OCI-LY3 (cell line): ENCODE measurements around the gene COG1.

Experiments
- H2AFZ ChIP-seq: fragments of 200-600, 300-600 bp; shearing (Covaris generic); 2 replicates; pipeline ENCODE4 v1.6.0; 2014; ENCODE audit warnings: antibody characterized with exemption, low read depth, low read length
- H3K27ac ChIP-seq: fragments of 200-600, 300-600 bp; sonication (generic); 2 replicates; pipeline ENCODE4 v1.5.1; 2014; ENCODE audit warnings: mild to moderate bottlenecking, low read length, moderate library complexity, mixed read lengths
- H3K27me3 ChIP-seq: fragments of 200-600, 300-600 bp; sonication (generic); 2 replicates; pipeline ENCODE4 v1.6.1; 2014; ENCODE audit warnings: low read depth, low read length, mixed read lengths
- H3K36me3 ChIP-seq: fragments of 200-600, 300-600 bp; sonication (generic); replicated peaks from 2 replicates; pipeline ENCODE3; 2014; ENCODE audit warnings: low read depth, low read length, mixed read lengths
- H3K4me1 ChIP-seq: fragments of 300-600, 200-600 bp; sonication (generic); 2 replicates; pipeline ENCODE4 v1.6.1; 2014; ENCODE audit warnings: low read length, mixed read lengths
- H3K4me2 ChIP-seq: fragments of 200-600, 300-600 bp; sonication (generic); 2 replicates; pipeline ENCODE4 v1.6.1; 2014; ENCODE audit warnings: low read length, mixed read lengths
- H3K4me3 ChIP-seq: fragments of 300-600, 200-600 bp; sonication (generic); 2 replicates; pipeline ENCODE4 v1.5.1; 2014; ENCODE audit warnings: antibody characterized with exemption, mild to moderate bottlenecking, low read length, moderate library complexity
- H3K79me2 ChIP-seq: fragments of 300-600, 200-600 bp; shearing (Covaris generic); 2 replicates; pipeline ENCODE4 v1.6.1; 2014; ENCODE audit warnings: mild to moderate bottlenecking, low read length, mixed read lengths
- H3K9ac ChIP-seq: fragments of 300-600, 200-600 bp; shearing (Covaris generic); 2 replicates; pipeline ENCODE4 v1.6.0; 2014; ENCODE audit warnings: mild to moderate bottlenecking, low read length, moderate library complexity
- H3K9me3 ChIP-seq: fragments of 200-600, 300-600 bp; shearing (Covaris generic); 2 replicates; pipeline ENCODE4 v1.6.1; 2014; ENCODE audit warnings: low read length, mixed read lengths; ENCODE audit not compliant: insufficient read depth
- H4K20me1 ChIP-seq: fragments of 200-600, 300-600 bp; sonication (generic); 2 replicates; pipeline ENCODE4 v1.6.1; 2016; ENCODE audit warnings: low read length, mixed read lengths; ENCODE audit not compliant: insufficient read depth
- EZH2phosphoT487 ChIP-seq: fragments of 200-600 bp; shearing (Covaris generic); IDR thresholded peaks from 2 replicates; pipeline ENCODE4 v1.6.1; 2018; ENCODE audit warnings: antibody characterized with exemption, mixed run types, low read depth
- TF ChIP-seq, protein P1 (sequence below): fragments of 200-600, 300-600 bp; sonication (generic); IDR thresholded peaks from 2 replicates; pipeline ENCODE4 v1.5.1; 2014; ENCODE audit warnings: antibody characterized with exemption, low read length, low read depth

The COG1 gene

DNA sequence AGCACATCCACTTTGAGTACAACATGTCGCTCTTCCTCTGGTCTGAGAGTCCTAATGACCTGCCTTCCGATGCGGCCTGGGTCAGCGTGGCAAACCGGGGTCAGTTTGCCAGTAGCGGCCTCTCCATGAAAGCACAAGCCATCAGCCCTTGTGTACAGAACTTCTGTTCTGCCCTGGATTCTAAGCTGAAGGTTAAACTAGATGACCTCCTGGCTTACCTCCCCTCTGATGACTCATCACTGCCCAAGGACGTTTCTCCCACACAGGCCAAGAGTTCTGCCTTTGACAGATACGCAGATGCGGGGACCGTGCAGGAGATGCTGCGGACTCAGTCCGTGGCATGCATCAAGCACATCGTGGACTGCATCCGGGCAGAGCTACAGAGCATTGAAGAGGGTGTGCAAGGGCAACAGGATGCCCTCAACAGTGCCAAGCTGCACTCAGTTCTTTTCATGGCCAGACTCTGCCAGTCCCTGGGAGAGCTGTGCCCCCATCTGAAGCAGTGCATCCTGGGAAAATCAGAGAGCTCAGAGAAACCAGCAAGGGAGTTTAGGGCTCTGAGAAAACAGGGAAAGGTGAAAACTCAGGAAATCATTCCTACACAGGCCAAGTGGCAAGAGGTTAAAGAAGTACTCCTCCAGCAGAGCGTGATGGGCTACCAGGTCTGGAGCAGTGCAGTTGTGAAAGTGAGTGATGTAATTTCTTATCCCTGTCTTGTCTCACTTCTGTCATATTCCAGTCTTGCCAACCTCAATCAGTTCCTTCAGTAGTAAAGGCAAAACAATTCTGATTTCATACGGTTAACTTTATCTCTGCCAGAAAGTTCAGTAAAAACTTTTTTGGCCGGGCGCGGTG lies 8.6 kb downstream of the COG1 start:
- H3K27ac ChIP-seq: no peak overlapping the region
- H2AFZ ChIP-seq: no peak overlapping the region
- H3K27me3 ChIP-seq: no peaks in the 10 kb centered on the region
- no peak overlapping the region for H3K9ac ChIP-seq
- H4K20me1 ChIP-seq: no peaks in the 10 kb centered on the region
- H3K36me3 ChIP-seq: peaks cover 78% of the 10 kb centered on the region
- TF ChIP-seq, protein P1, sequence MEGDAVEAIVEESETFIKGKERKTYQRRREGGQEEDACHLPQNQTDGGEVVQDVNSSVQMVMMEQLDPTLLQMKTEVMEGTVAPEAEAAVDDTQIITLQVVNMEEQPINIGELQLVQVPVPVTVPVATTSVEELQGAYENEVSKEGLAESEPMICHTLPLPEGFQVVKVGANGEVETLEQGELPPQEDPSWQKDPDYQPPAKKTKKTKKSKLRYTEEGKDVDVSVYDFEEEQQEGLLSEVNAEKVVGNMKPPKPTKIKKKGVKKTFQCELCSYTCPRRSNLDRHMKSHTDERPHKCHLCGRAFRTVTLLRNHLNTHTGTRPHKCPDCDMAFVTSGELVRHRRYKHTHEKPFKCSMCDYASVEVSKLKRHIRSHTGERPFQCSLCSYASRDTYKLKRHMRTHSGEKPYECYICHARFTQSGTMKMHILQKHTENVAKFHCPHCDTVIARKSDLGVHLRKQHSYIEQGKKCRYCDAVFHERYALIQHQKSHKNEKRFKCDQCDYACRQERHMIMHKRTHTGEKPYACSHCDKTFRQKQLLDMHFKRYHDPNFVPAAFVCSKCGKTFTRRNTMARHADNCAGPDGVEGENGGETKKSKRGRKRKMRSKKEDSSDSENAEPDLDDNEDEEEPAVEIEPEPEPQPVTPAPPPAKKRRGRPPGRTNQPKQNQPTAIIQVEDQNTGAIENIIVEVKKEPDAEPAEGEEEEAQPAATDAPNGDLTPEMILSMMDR: no peak
- TF ChIP-seq EZH2phosphoT487: no peak
- no peak overlapping the region for H3K4me3 ChIP-seq
- H3K4me2 ChIP-seq: no peak overlapping the region
- no peaks in the 10 kb centered on the region for H3K9me3 ChIP-seq
- no peaks in the 10 kb centered on the region for H3K4me1 ChIP-seq
- H3K79me2 ChIP-seq: no peaks in the 10 kb centered on the region

DNA sequence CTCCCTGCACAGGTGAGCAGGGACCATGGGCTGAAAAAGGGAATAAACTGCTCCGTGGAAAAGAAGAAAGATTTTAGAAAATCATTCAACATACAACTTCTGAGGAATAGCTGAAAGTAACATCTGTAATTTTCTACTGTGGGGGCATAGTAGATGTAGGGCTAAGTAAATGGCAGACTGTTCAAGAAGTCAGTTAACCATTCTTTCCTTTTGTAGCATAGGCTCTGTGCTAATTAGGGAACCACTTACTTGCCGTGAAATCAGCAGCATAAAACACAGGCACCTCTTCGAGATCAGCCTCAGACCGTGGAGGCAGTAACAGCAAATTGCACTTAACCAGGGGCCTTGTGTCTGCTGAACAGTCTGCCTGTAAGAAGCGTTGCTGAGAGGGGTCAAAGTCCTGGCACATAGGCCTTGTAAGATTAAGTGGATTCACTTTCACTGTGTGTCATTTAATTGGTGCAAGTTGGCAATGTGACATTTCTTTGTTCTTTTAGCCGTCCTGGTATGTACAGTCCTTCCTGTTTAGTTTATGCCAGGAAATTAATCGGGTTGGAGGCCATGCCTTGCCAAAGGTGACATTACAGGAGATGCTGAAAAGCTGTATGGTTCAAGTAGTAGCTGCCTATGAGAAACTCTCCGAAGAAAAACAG lies 10.4 kb downstream of the COG1 start:
- Histone ChIP-seq H4K20me1 (no peaks in the 10 kb centered on the region), H3K9ac (no peak overlapping the region), H3K4me3 (no peak overlapping the region), H3K27me3 (no peaks in the 10 kb centered on the region), H3K9me3 (no peaks in the 10 kb centered on the region), H3K4me1 (no peaks in the 10 kb centered on the region), H3K27ac (no peak overlapping the region), H3K4me2 (no peak overlapping the region), H3K36me3 (peaks cover 73% of the 10 kb centered on the region), H3K79me2 (no peaks in the 10 kb centered on the region), H2AFZ (no peak overlapping the region)
- TF ChIP-seq EZH2phosphoT487: no peak
- TF ChIP-seq, protein P1: no peak

DNA sequence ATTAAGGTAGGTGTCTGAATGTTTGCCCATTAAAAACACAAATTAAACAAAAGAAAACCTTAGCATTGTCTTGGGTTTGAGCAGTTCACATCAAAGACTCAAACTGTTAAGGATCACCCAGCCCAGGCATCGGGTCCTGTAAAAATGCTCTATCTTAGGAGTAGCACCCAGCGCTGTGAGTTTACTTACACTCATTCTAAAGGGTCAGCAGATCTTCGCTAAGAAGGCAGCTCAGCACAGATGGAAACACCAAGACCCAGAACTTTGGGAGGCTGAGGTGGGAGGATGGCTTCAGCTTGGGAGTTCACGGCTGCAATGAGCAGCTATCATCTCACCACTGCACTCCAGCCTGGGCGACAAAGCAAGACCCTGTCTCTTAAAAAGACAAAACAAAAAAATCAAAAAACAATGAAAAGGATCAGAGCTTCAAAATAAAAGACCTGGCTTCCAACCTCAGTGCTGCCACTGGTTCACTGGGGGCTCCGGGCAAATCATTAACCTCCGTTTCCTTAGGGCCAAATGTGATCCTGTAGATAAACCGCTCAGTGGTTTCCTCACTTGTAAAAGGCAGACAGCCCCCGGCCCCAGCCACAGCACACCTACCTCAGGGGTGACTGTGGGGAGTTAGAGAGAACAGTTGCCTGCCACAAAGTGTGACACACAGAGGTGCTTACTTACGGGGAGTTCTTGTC lies 11.1 kb downstream of the COG1 start:
- peaks cover 72% of the 10 kb centered on the region for H3K36me3 ChIP-seq
- no peaks in the 10 kb centered on the region for H3K9me3 ChIP-seq
- H3K4me1 ChIP-seq: no peaks in the 10 kb centered on the region
- no peak overlapping the region for H3K4me3 ChIP-seq
- H3K79me2 ChIP-seq: no peaks in the 10 kb centered on the region
- H3K27me3 ChIP-seq: no peaks in the 10 kb centered on the region
- TF ChIP-seq EZH2phosphoT487: no peak
- TF ChIP-seq, protein P1: no peak
- no peak overlapping the region for H3K27ac ChIP-seq
- no peaks in the 10 kb centered on the region for H4K20me1 ChIP-seq
- no peak overlapping the region for H3K9ac ChIP-seq
- no peak overlapping the region for H3K4me2 ChIP-seq
- no peak overlapping the region for H2AFZ ChIP-seq

DNA sequence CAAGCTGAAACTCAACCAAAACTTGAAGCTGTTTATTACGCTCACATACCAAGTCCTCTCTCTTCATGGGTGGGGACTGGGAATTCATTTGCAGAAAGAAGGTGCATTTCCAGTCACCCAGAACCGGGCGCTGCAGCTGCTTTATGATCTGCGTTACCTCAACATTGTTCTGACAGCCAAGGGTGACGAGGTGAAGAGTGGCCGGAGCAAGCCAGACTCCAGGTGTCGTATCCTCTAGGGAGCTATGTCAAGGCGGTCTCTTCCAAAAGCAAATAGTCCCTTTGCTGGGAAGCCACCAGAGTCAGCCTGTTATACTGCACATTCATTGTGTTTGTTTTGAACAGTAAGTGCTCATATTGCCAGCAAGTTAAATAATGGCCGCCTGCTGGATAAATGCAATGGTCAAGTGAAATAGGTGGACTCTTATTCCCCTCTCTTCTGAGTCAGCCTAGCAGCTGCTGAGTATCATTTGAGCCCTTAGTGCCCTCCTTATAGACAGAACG lies 12.7 kb downstream of the COG1 start:
- Histone ChIP-seq H3K9me3 (no peaks in the 10 kb centered on the region), H3K36me3 (peaks cover 68% of the 10 kb centered on the region), H3K4me3 (no peak overlapping the region), H4K20me1 (no peaks in the 10 kb centered on the region), H3K79me2 (no peaks in the 10 kb centered on the region), H3K27ac (no peak overlapping the region), H3K27me3 (no peaks in the 10 kb centered on the region), H2AFZ (no peak overlapping the region), H3K4me1 (no peaks in the 10 kb centered on the region), H3K9ac (no peak overlapping the region), H3K4me2 (no peak overlapping the region)
- TF ChIP-seq EZH2phosphoT487: no peak
- TF ChIP-seq, protein P1: no peak
